IMR-90 (cell line): ENCODE measurements around the gene CYB561D2. TPM values are rescaled to one million over a fixed set of nuclear protein-coding genes. Genes with fewer than 3 reads are reported as not detected.

Source experiments
- ATAC-seq: fragments of 200-7000 bp; cut with Tn5 transposase; 2 replicates; pipeline ENCODE4 v1.9.1; 2020; ENCODE audit warnings: low read depth, mild to moderate bottlenecking, moderate library complexity
- BruUV-seq: library from RNA; stranded (reverse); fragments of 400-500 nt; replicated peaks from 2 replicates; lab custom pipeline; 2021; lab: Mats Ljungman, UMichigan
- CTCF ChIA-PET: fragments of 300-600 bp; formaldehyde crosslinking; extraction: SDS; loops from one replicate; lab custom pipeline; 2021; ENCODE audit warnings: antibody characterized with exemption; lab: Yijun Ruan, JAX
- POLR2A ChIA-PET: fragments of 300-600 bp; sonication (Branson Sonifier 250); formaldehyde crosslinking; loops from one replicate; lab custom pipeline; 2022; ENCODE audit warnings: antibody characterized with exemption; ENCODE audit not compliant: unreplicated experiment; lab: Charles Lee
- DNase-seq: peaks from one replicate; pipeline ENCODE4 v3.0.0; 2013
- H2AFZ ChIP-seq: replicated peaks from 2 replicates; pipeline ENCODE3; 2013; ENCODE audit warnings: low read length, mild to moderate bottlenecking; ENCODE audit not compliant: poor library complexity
- H2AK5ac ChIP-seq: 2 replicates; pipeline ENCODE4 v1.6.1; 2013; ENCODE audit warnings: low read depth, low read length, inconsistent platforms
- H2AK9ac ChIP-seq: replicated peaks from 2 replicates; pipeline ENCODE3; 2013; ENCODE audit warnings: mild to moderate bottlenecking, low read depth, low read length, moderate library complexity; ENCODE audit not compliant: poor library complexity
- H2BK120ac ChIP-seq: 2 replicates; pipeline ENCODE4 v1.6.1; 2013; ENCODE audit warnings: low read depth, low read length, inconsistent platforms
- H2BK15ac ChIP-seq: 3 replicates; pipeline ENCODE4 v1.6.1; 2013; ENCODE audit warnings: low read depth, low read length, inconsistent platforms
- H2BK20ac ChIP-seq: 2 replicates; pipeline ENCODE4 v1.6.1; 2013; ENCODE audit warnings: low read depth, mild to moderate bottlenecking, inconsistent platforms, low read length, moderate library complexity
- H2BK5ac ChIP-seq: 2 replicates; pipeline ENCODE4 v1.6.1; 2013; ENCODE audit warnings: mild to moderate bottlenecking, low read depth, low read length, inconsistent platforms; ENCODE audit not compliant: poor library complexity, severe bottlenecking
- H3K14ac ChIP-seq: replicated peaks from 2 replicates; pipeline ENCODE4 v1.6.1; 2013; ENCODE audit warnings: low read depth, low read length, inconsistent platforms
- H3K18ac ChIP-seq: 2 replicates; pipeline ENCODE4 v1.6.1; 2013; ENCODE audit warnings: low read depth, low read length, control low read depth
- H3K23ac ChIP-seq: 2 replicates; pipeline ENCODE4 v1.6.1; 2013; ENCODE audit warnings: low read depth, low read length, inconsistent platforms
- H3K27ac ChIP-seq: 2 replicates; pipeline ENCODE4 v1.5.1; 2013; ENCODE audit warnings: mild to moderate bottlenecking, control low read depth, low read length; ENCODE audit not compliant: insufficient read depth
- H3K27me3 ChIP-seq: 2 replicates; pipeline ENCODE4 v1.6.1; 2013; ENCODE audit warnings: low read length; ENCODE audit not compliant: control insufficient read depth, insufficient read depth
- H3K36me3 ChIP-seq: 2 replicates; pipeline ENCODE4 v1.6.1; 2013; ENCODE audit warnings: low read length, mixed read lengths; ENCODE audit not compliant: control insufficient read depth, insufficient read depth
- H3K4ac ChIP-seq: 2 replicates; pipeline ENCODE4 v1.6.1; 2013; ENCODE audit warnings: low read depth, low read length, inconsistent platforms
- H3K4me1 ChIP-seq: 2 replicates; pipeline ENCODE4 v1.6.1; 2013; ENCODE audit warnings: low read length, mixed read lengths; ENCODE audit not compliant: control insufficient read depth, insufficient read depth
- H3K4me2 ChIP-seq: 2 replicates; pipeline ENCODE4 v1.6.1; 2013; ENCODE audit warnings: low read depth, mild to moderate bottlenecking, control low read depth, low read length, moderate library complexity
- H3K4me3 ChIP-seq: 2 replicates; pipeline ENCODE4 v1.5.1; 2013; ENCODE audit warnings: low read depth, mild to moderate bottlenecking, control low read depth, low read length, moderate library complexity; ENCODE audit not compliant: insufficient read depth
- H3K56ac ChIP-seq: 2 replicates; pipeline ENCODE4 v1.6.1; 2013; ENCODE audit warnings: low read length, inconsistent platforms; ENCODE audit not compliant: insufficient read depth; ENCODE audit errors: extremely low read depth
- H3K79me1 ChIP-seq, 2 experiments: 2 replicates each; pipeline ENCODE4 v1.6.1; 2013; ENCODE audit warnings: low read length in 2 of 2, inconsistent platforms in 1 of 2, low read depth in 1 of 2
- H3K9ac ChIP-seq: 2 replicates; pipeline ENCODE4 v1.6.1; 2013; ENCODE audit warnings: low read depth, low read length, control low read depth
- H3K9me1 ChIP-seq: 2 replicates; pipeline ENCODE4 v1.6.1; 2013; ENCODE audit warnings: low read length, inconsistent platforms; ENCODE audit not compliant: insufficient read depth
- H3K9me3 ChIP-seq: 2 replicates; pipeline ENCODE4 v1.6.1; 2013; ENCODE audit warnings: low read length; ENCODE audit not compliant: control insufficient read depth, insufficient read depth
- H4K20me1 ChIP-seq: 2 replicates; pipeline ENCODE4 v1.6.1; 2013; ENCODE audit warnings: low read length, inconsistent platforms; ENCODE audit not compliant: insufficient read depth
- H4K5ac ChIP-seq: 2 replicates; pipeline ENCODE4 v1.6.1; 2013; ENCODE audit warnings: mild to moderate bottlenecking, low read depth, low read length, control low read depth
- H4K8ac ChIP-seq, 2 experiments: 2 replicates each; pipeline ENCODE4 v1.6.1; 2013; ENCODE audit warnings: low read depth in 2 of 2, low read length in 2 of 2, control low read depth in 1 of 2, inconsistent platforms in 1 of 2
- H4K91ac ChIP-seq: 2 replicates; pipeline ENCODE4 v1.6.1; 2013; ENCODE audit warnings: low read depth, low read length, inconsistent platforms; ENCODE audit not compliant: insufficient read depth
- BHLHE40 ChIP-seq: fragments of 150-350 bp; IDR thresholded peaks from 2 replicates; pipeline ENCODE4 v1.6.1; 2016; ENCODE audit warnings: mild to moderate bottlenecking, low read depth, low read length
- CEBPB ChIP-seq: IDR thresholded peaks from 2 replicates; pipeline ENCODE4 v1.6.1; 2012; ENCODE audit warnings: low read depth, low read length, improper control_type of control experiment
- CHD1 ChIP-seq: IDR thresholded peaks from 2 replicates; pipeline ENCODE4 v1.6.1; 2012; ENCODE audit warnings: low read depth, low read length, improper control_type of control experiment
- CTCF ChIP-seq: conservative IDR thresholded peaks from 2 replicates; pipeline ENCODE4 v1.5.1; 2012; ENCODE audit warnings: mild to moderate bottlenecking, low read depth, low read length, improper control_type of control experiment
- FOS ChIP-seq: fragments of 150-350 bp; IDR thresholded peaks from 2 replicates; pipeline ENCODE4 v1.6.1; 2016; ENCODE audit warnings: low read depth, low read length
- MAFK ChIP-seq: IDR thresholded peaks from 2 replicates; pipeline ENCODE4 v1.6.1; 2012; ENCODE audit warnings: low read depth, low read length, improper control_type of control experiment
- MAZ ChIP-seq: IDR thresholded peaks from 2 replicates; pipeline ENCODE4 v1.6.1; 2012; ENCODE audit warnings: low read depth, mild to moderate bottlenecking, low read length, improper control_type of control experiment, moderate library complexity, borderline replicate concordance
- MXI1 ChIP-seq: IDR thresholded peaks from 2 replicates; pipeline ENCODE4 v1.6.1; 2012; ENCODE audit warnings: low read depth, mild to moderate bottlenecking, low read length, moderate library complexity, borderline replicate concordance
- RFX5 ChIP-seq: IDR thresholded peaks from 2 replicates; pipeline ENCODE4 v1.8.0; 2012; ENCODE audit warnings: low read depth, mild to moderate bottlenecking, low read length, moderate library complexity
- SMC3 ChIP-seq: fragments of 150-350 bp; IDR thresholded peaks from 2 replicates; pipeline ENCODE4 v1.6.1; 2016; ENCODE audit warnings: low read depth, mild to moderate bottlenecking, antibody characterized with exemption, low read length, moderate library complexity
- WGBS, 2 experiments: methylation state at CpG; one replicate each; pipeline versions ENCODE4 v1.1.5 to v1.1.7; 2013; ENCODE audit warnings: missing lambda C conversion rate in 2 of 2; ENCODE audit not compliant: insufficient read length in 1 of 2; ENCODE audit errors: extremely low coverage in 2 of 2; 5-methylcytosine and 5-hydroxymethylcytosine counted together
- dilution Hi-C: fragments of 300-500 bp; cut with HindIII; formaldehyde crosslinking; loops from one replicate; pipeline ENCODE4 v1.14.3; 2018; ENCODE audit warnings: low sequenced_read_pairs; ENCODE audit not compliant: unreplicated experiment
- in situ Hi-C: fragments of 300-500 bp; cut with MboI; formaldehyde crosslinking; loops from 3 replicates; pipeline ENCODE4 v1.14.3; 2019; ENCODE audit warnings: low sequenced_read_pairs, inconsistent platforms, mixed read lengths
- intact Hi-C: fragments of 100-400 bp; cut with micrococcal nuclease; formaldehyde crosslinking; loops from 2 replicates; pipeline ENCODE4 v1.10.0; 2022
- polyA plus RNA-seq, 3 experiments: library from polyadenylated mRNA; depleted of rRNA; stranded (reverse); fragments of >200 nt; gene quantifications; 2 replicates each; pipeline ENCODE4 v1.2.3, GENCODE V29; 2012; ENCODE audit warnings: low replicate concordance in 1 of 3
- total RNA-seq: library from RNA; depleted of rRNA; stranded (reverse); fragments of >200 nt; gene quantifications from 2 replicates; pipeline ENCODE4 v1.2.3, GENCODE V29; 2012
- TF ChIP-seq, protein P1 (sequence below): fragments of 150-350 bp; IDR thresholded peaks from 2 replicates; pipeline ENCODE4 v1.6.1; 2017; ENCODE audit warnings: mild to moderate bottlenecking, antibody characterized with exemption, low read length, low read depth

Gene CYB561D2
- total and polyA plus RNA-seq, 2 of the 4 experiments (the other 2 are of a cell fraction), result 29.2 to 31.7 TPM

GRCh38 chr3:50390508-50391224 lies 40.0 kb downstream of the CYB561D2 start:
- DNase-seq (no peak), ATAC-seq (no peak)
- Histone ChIP-seq H3K4me2 (no peak overlapping the region), H3K4me3 (no peak overlapping the region), H3K27me3 (peaks cover 63% of the 10 kb centered on the region), H2AK5ac (no peak overlapping the region), H2AK9ac (no peak overlapping the region), H4K20me1 (no peaks in the 10 kb centered on the region), H3K27ac (no peak overlapping the region), H2AFZ (peak overlapping the region; percentile 23), H3K9ac (no peak overlapping the region), H4K91ac (no peak overlapping the region), H3K14ac (no peak overlapping the region), H2BK20ac (no peak overlapping the region), H3K9me3 (no peaks in the 10 kb centered on the region), H3K79me1 (no peaks in the 10 kb centered on the region), H2BK120ac (no peak overlapping the region), H3K18ac (no peak overlapping the region), H3K23ac (no peak overlapping the region), H3K4ac (no peak overlapping the region), H4K5ac (no peak overlapping the region), H3K4me1 (no peaks in the 10 kb centered on the region), H3K9me1 (no peaks in the 10 kb centered on the region), H2BK5ac (no peak overlapping the region), H4K8ac (no peak overlapping the region), H3K36me3 (no peaks in the 10 kb centered on the region), H2BK15ac (no peak overlapping the region), H3K56ac (no peak overlapping the region)
- POLR2A ChIA-PET, result no interaction called here
- WGBS, 2 experiments, result 63% methylated on average over 4 of the region's 12 CpGs; no CpG with 5 or more reads in 1 of the 2 experiments
- intact Hi-C loops (no loop called here), dilution Hi-C loops (no loop called here), in situ Hi-C loops (no loop called here)
- BruUV-seq, result no TSS peak
- CTCF ChIA-PET, result no interaction called here
- TF ChIP-seq MAZ (no peak), CTCF (no peak), MAFK (no peak), FOS (no peak), CHD1 (no peak), RFX5 (no peak), CEBPB (no peak), BHLHE40 (no peak), MXI1 (no peak), SMC3 (no peak)
- TF ChIP-seq, protein P1, sequence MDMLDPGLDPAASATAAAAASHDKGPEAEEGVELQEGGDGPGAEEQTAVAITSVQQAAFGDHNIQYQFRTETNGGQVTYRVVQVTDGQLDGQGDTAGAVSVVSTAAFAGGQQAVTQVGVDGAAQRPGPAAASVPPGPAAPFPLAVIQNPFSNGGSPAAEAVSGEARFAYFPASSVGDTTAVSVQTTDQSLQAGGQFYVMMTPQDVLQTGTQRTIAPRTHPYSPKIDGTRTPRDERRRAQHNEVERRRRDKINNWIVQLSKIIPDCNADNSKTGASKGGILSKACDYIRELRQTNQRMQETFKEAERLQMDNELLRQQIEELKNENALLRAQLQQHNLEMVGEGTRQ, result no peak
